Measurements from ENCODE around the gene PUM1.

GRCh38 chr1:31041529-31041928, 24.0 kb downstream of the PUM1 start:
- TF ChIP-seq POLR2A (IDR thresholded peaks at IDR 0.05; ENCODE audit: low read depth, low read length) (no peak), CTCF (IDR thresholded peaks at IDR 0.05 in 2 of 3, conservative IDR thresholded peaks at IDR 0.05 in 1 of 3; ENCODE audit: control insufficient read depth in 2 of 3, extremely low read depth in 1 of 3, insufficient read depth in 1 of 3, low read depth in 3 of 3, low read length in 3 of 3) (no peak), SIN3A (IDR thresholded peaks at IDR 0.05; ENCODE audit: low read depth, low read length) (no peak), DPF2 (IDR thresholded peaks at IDR 0.05) (no peak), E4F1 (IDR thresholded peaks at IDR 0.05; ENCODE audit: borderline replicate concordance, partially characterized antibody) (no peak), POLR2AphosphoS5 (IDR thresholded peaks at IDR 0.05; ENCODE audit: low read length) (no peak), REST (IDR thresholded peaks at IDR 0.05; ENCODE audit: low read depth, low read length) (no peak), ZBTB40 (IDR thresholded peaks at IDR 0.05; ENCODE audit: borderline replicate concordance) (no peak)

All from GM12878 (cell line).